Activated T-helper 1 cell treated with anti-CD3 and anti-CD28 coated beads, Interleukin-12 subunit alpha, Interleukin-12 subunit beta, Interleukin-2, Interleukin-4 antibody, amounts not matched to agents 30 ng/mL and 10 ng/mL and 1 ng/mL, durations not matched to agents 14 hours and 24 hours and 36 hours (primary cell): Measurements from ENCODE around the gene MPV17L2. TPM values are rescaled to one million over a fixed set of nuclear protein-coding genes. Genes with fewer than 3 reads are reported as not detected.

Experiments
- total RNA-seq: library from RNA; stranded (reverse); gene quantifications from 2 replicates; pipeline ENCODE4 v1.2.3, GENCODE V29; 2022

Gene MPV17L2
- total RNA-seq, 1 donor from 2014 or later: 23.3 TPM

Other genes starting within 250 kb of the MPV17L2 start
- not detected in 2 replicates for gene KCNN1, start 226.1 kb upstream of the MPV17L2 start, total RNA-seq
- gene ARRDC2, start 185.0 kb upstream of the MPV17L2 start, total RNA-seq: 45.0 and 46.1 TPM in 2 replicates
- 44.5 and 47.5 TPM in 2 replicates for gene IL12RB1, start 106.3 kb upstream of the MPV17L2 start, total RNA-seq
- 16.5 and 17.6 TPM in 2 replicates for gene MAST3, start 95.4 kb upstream of the MPV17L2 start, total RNA-seq
- gene PIK3R2, start 40.1 kb upstream of the MPV17L2 start, total RNA-seq: 14.7 and 15.6 TPM in 2 replicates
- 45.3 and 49.9 TPM in 2 replicates for gene IFI30, start 19.4 kb upstream of the MPV17L2 start, total RNA-seq
- gene RAB3A, start 10.8 kb downstream of the MPV17L2 start, total RNA-seq: 7.2 and 11.0 TPM in 2 replicates
- gene PDE4C, start 33.2 kb downstream of the MPV17L2 start, total RNA-seq: not detected in 2 replicates
- 2.8 and 3.2 TPM in 2 replicates for gene IQCN, start 81.2 kb downstream of the MPV17L2 start, total RNA-seq
- 431 and 455 TPM in 2 replicates for gene JUND, start 88.4 kb downstream of the MPV17L2 start, total RNA-seq
- 198 and 200 TPM in 2 replicates for gene LSM4, start 129.9 kb downstream of the MPV17L2 start, total RNA-seq
- 17.9 and 21.5 TPM in 2 replicates for gene PGPEP1, start 147.4 kb downstream of the MPV17L2 start, total RNA-seq
- not detected in 2 replicates for gene GDF15, start 192.9 kb downstream of the MPV17L2 start, total RNA-seq
- gene LRRC25, start 204.4 kb downstream of the MPV17L2 start, total RNA-seq: not detected in 2 replicates
- 135 and 141 TPM in 2 replicates for gene SSBP4, start 226.2 kb downstream of the MPV17L2 start, total RNA-seq
- gene ISYNA1, start 244.9 kb downstream of the MPV17L2 start, total RNA-seq: 9.0 and 10.7 TPM in 2 replicates